ENCODE measurements around the gene SLC25A19. TPM values are rescaled to one million over a fixed set of nuclear protein-coding genes. Genes with fewer than 3 reads are reported as not detected.

SLC25A19 gene
- total and polyA plus RNA-seq, 9 donors: 4.1 to 12.1 (median 7.4) TPM

- Histone ChIP-seq H3K27ac (no peak overlapping the region), H3K36me3 (no peaks in the 10 kb centered on the region), H3K4me3 (no peak overlapping the region), H3K27me3 (no peaks in the 10 kb centered on the region), H3K4me1 (ENCODE audit: insufficient read depth) (no peaks in the 10 kb centered on the region), H3K9me3 (no peaks in the 10 kb centered on the region)
- DNase-seq: no peak
- whole genome bisulfite sequencing, 3 donors: 86 to 89% (median 86%) methylated on average over 17 of the region's 17 CpGs
- intact Hi-C loops (cut with DNase I): no loop called here
- no peak for TF ChIP-seq CTCF (IDR thresholded peaks at IDR 0.05)
- no peak for TF ChIP-seq EP300 (IDR thresholded peaks at IDR 0.05)
- no peak for TF ChIP-seq POLR2A (IDR thresholded peaks at IDR 0.05)
These were observed 46.7 kb downstream of the SLC25A19 start for GRCh38 chr17:75242461-75243042.

DNA sequence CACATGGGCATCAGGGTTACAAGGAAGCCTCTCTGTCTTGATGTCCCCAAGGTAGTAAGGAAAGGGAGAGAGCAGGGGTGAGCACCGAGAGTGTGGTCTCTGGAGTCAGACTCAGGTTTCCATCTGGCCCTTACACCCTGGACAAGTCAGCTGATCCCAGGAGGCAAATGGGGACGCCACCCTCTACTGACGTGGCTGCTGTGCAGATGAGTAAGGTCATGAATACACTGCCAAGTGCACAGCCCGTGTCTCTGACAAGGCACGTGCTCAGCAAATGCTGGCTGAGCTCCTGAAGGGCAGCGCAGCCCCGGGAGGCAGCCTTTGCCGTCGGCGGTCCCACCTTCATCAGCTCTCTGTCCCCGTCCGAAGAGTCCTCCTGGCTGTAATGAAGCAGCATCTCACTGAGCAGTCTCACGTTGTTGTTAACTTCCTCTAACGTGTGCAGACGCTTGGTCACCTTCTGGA, 47.2 kb downstream of the SLC25A19 start:
- Histone ChIP-seq H3K9me3 (no peaks in the 10 kb centered on the region), H3K4me3 (no peak overlapping the region), H3K27ac (no peak overlapping the region), H3K27me3 (no peaks in the 10 kb centered on the region), H3K4me1 (ENCODE audit: insufficient read depth) (no peaks in the 10 kb centered on the region), H3K36me3 (no peaks in the 10 kb centered on the region)
- DNase-seq: no peak
- WGBS, 3 donors: 63 to 77% (median 71%) methylated on average over 15 of the region's 15 CpGs
- TF ChIP-seq CTCF (IDR thresholded peaks at IDR 0.05) (no peak), POLR2A (IDR thresholded peaks at IDR 0.05) (no peak), EP300 (IDR thresholded peaks at IDR 0.05) (no peak)
- intact Hi-C loops (cut with DNase I): no loop called here

DNA sequence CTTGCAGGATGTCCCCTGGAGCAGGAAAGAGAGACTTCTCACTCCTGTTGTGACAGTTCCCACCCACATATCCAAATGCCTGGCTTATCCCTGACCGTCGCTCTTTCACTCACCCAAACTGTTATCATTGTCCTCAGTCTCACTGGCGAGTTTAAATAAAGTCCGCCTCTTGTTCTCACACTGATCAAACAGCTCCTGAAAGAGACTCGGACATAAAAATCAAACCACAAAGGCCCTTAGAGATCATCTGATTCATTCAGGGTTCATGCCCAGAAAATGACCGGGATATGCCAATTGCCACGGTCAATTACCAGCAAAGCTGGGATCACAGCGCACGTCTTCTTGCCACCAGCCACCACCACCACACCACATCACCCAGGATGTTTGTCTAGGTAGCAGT, 47.7 kb downstream of the SLC25A19 start:
- TF ChIP-seq POLR2A (IDR thresholded peaks at IDR 0.05): no peak
- TF ChIP-seq CTCF (IDR thresholded peaks at IDR 0.05): no peak
- no peak for TF ChIP-seq EP300 (IDR thresholded peaks at IDR 0.05)
- H3K4me1 ChIP-seq (ENCODE audit: insufficient read depth): no peaks in the 10 kb centered on the region
- DNase-seq: no peak
- H3K4me3 ChIP-seq: no peak overlapping the region
- intact Hi-C loops (cut with DNase I): no loop called here
- no peaks in the 10 kb centered on the region for H3K9me3 ChIP-seq
- WGBS, 3 donors: 88 to 95% (median 90%) methylated on average over 9 of the region's 9 CpGs
- no peaks in the 10 kb centered on the region for H3K27me3 ChIP-seq
- H3K36me3 ChIP-seq: no peaks in the 10 kb centered on the region
- no peak overlapping the region for H3K27ac ChIP-seq

- intact Hi-C loops (cut with DNase I): no loop called here
- Histone ChIP-seq H3K9me3 (no peaks in the 10 kb centered on the region), H3K27ac (no peak overlapping the region), H3K27me3 (no peaks in the 10 kb centered on the region), H3K36me3 (no peaks in the 10 kb centered on the region), H3K4me3 (no peak overlapping the region), H3K4me1 (ENCODE audit: insufficient read depth) (no peaks in the 10 kb centered on the region)
- no peak for DNase-seq
- 43 to 71% (median 67%) methylated on average over 7 of the region's 7 CpGs for WGBS, 3 donors
- TF ChIP-seq EP300 (IDR thresholded peaks at IDR 0.05): no peak
- no peak for TF ChIP-seq CTCF (IDR thresholded peaks at IDR 0.05)
- TF ChIP-seq POLR2A (IDR thresholded peaks at IDR 0.05): no peak
These were observed 48.1 kb downstream of the SLC25A19 start for GRCh38 chr17:75241143-75241430.
